NOMO-1 treated with DMSO at 0.1 percent for 48 hours (cell line): ENCODE data around the gene SYNDIG1L.

Experiments used
- DNase-seq: peaks from one replicate; lab custom pipeline; 2025; ENCODE audit not compliant: unreplicated experiment; lab: John Stamatoyannopoulos, UW

SYNDIG1L gene

GRCh38 chr14:74364271-74364880 lies 61.6 kb downstream of the SYNDIG1L start:
- no peak for DNase-seq

- peak; percentile 61 for DNase-seq
Observed at GRCh38 chr14:74362361-74362915, 63.6 kb downstream of the SYNDIG1L start.

GRCh38 chr14:74360163-74360562 lies 65.8 kb downstream of the SYNDIG1L start:
- DNase-seq: no peak

- no peak for DNase-seq
Observed at GRCh38 chr14:74358176-74358829, 67.7 kb downstream of the SYNDIG1L start.

GRCh38 chr14:74357585-74357984 lies 68.4 kb downstream of the SYNDIG1L start:
- DNase-seq: no peak

GRCh38 chr14:74356892-74357575 lies 69.0 kb downstream of the SYNDIG1L start:
- no peak for DNase-seq
